PC-3 (cell line): Measurements from ENCODE around the gene SLC39A1. TPM values are rescaled to one million over a fixed set of nuclear protein-coding genes. Genes with fewer than 3 reads are reported as not detected.

Experiments used
- ATAC-seq: fragments of 200-7000 bp; cut with Tn5 transposase; 2 replicates; pipeline ENCODE4 v1.9.1; 2020; ENCODE audit warnings: mild to moderate bottlenecking, moderate library complexity
- BruUV-seq: library from RNA; stranded (reverse); fragments of 400-500 nt; replicated peaks from 2 replicates; lab custom pipeline; 2021; lab: Mats Ljungman, UMichigan
- CTCF ChIA-PET: fragments of 300-600 bp; sonication (Branson Sonifier 250); formaldehyde crosslinking; loops from one replicate; lab custom pipeline; 2022; ENCODE audit warnings: antibody characterized with exemption; lab: Charles Lee
- POLR2A ChIA-PET: fragments of 300-600 bp; sonication (Branson Sonifier 250); formaldehyde crosslinking; loops from one replicate; lab custom pipeline; 2022; ENCODE audit warnings: antibody characterized with exemption; ENCODE audit not compliant: unreplicated experiment; lab: Charles Lee
- DNase-seq: peaks from one replicate; pipeline ENCODE4 v3.0.0-alpha.2; 2015
- H2AFZ ChIP-seq: fragments of 300-600 bp; sonication (generic); 2 replicates; pipeline ENCODE4 v1.6.0; 2016; ENCODE audit warnings: antibody characterized with exemption, low read length
- H3F3A ChIP-seq: fragments of 300-600 bp; sonication (generic); one replicate; pipeline ENCODE4 v1.6.0; 2017; ENCODE audit warnings: antibody characterized with exemption, low read length, control low read depth, mild to moderate bottlenecking; ENCODE audit not compliant: unreplicated experiment
- H3K27ac ChIP-seq: fragments of 300-600 bp; sonication (generic); 2 replicates; pipeline ENCODE4 v1.5.1; 2016; ENCODE audit warnings: mild to moderate bottlenecking, low read length
- H3K27me3 ChIP-seq: fragments of 300-600 bp; sonication (generic); 2 replicates; pipeline ENCODE4 v1.6.1; 2016; ENCODE audit warnings: low read length, mixed read lengths
- H3K36me3 ChIP-seq: fragments of 300-600 bp; sonication (generic); 2 replicates; pipeline ENCODE4 v1.6.1; 2016; ENCODE audit warnings: low read depth, mixed run types, low read length, mixed read lengths
- H3K4me1 ChIP-seq: fragments of 300-600 bp; sonication (generic); 2 replicates; pipeline ENCODE4 v1.5.1; 2016; ENCODE audit warnings: low read length; ENCODE audit not compliant: insufficient read depth
- H3K4me2 ChIP-seq: fragments of 300-600 bp; sonication (generic); 2 replicates; pipeline ENCODE4 v1.6.0; 2016; ENCODE audit warnings: low read length
- H3K4me3 ChIP-seq: fragments of 300-600 bp; sonication (generic); 2 replicates; pipeline ENCODE4 v1.5.1; 2016; ENCODE audit warnings: mild to moderate bottlenecking, low read length, mixed read lengths
- H3K79me2 ChIP-seq: fragments of 300-600 bp; sonication (generic); 2 replicates; pipeline ENCODE4 v1.6.1; 2017; ENCODE audit warnings: low read length, mixed read lengths
- H3K9ac ChIP-seq: fragments of 300-600 bp; sonication (generic); 2 replicates; pipeline ENCODE4 v1.6.0; 2016; ENCODE audit warnings: mild to moderate bottlenecking, low read length
- H3K9me2 ChIP-seq: fragments of 300-600 bp; sonication (generic); replicated peaks from 2 replicates; pipeline ENCODE4 v1.6.1; 2016; ENCODE audit warnings: mixed run types, low read length, mixed read lengths
- H3K9me3 ChIP-seq: fragments of 300-600 bp; sonication (generic); 2 replicates; pipeline ENCODE4 v1.6.1; 2016; ENCODE audit warnings: low read length, mixed read lengths
- H4K20me1 ChIP-seq: fragments of 300-600 bp; sonication (generic); 2 replicates; pipeline ENCODE4 v1.6.1; 2016; ENCODE audit warnings: low read length, mixed read lengths
- EZH2 ChIP-seq: fragments of 300-600 bp; sonication (generic); IDR thresholded peaks from one replicate; pipeline ENCODE4 v1.6.1; 2017; ENCODE audit warnings: antibody characterized with exemption, mild to moderate bottlenecking, low read length; ENCODE audit not compliant: unreplicated experiment
- EZH2phosphoT487 ChIP-seq: fragments of 300-600 bp; sonication (generic); IDR thresholded peaks from 2 replicates; pipeline ENCODE4 v1.6.1; 2018; ENCODE audit warnings: mild to moderate bottlenecking, antibody characterized with exemption, low read length, borderline replicate concordance
- intact Hi-C: fragments of 100-400 bp; cut with micrococcal nuclease; formaldehyde crosslinking; loops from 2 replicates; pipeline ENCODE4 v1.9.0; 2023
- total RNA-seq: library from RNA; depleted of rRNA; stranded (reverse); fragments of >200 nt; gene quantifications from 2 replicates; pipeline ENCODE4 v1.2.3, GENCODE V29; 2014
- TF ChIP-seq, protein P1 (sequence below): fragments of 300-600 bp; sonication (generic); conservative IDR thresholded peaks from 2 replicates; pipeline ENCODE4 v1.5.1; 2017; ENCODE audit warnings: antibody characterized with exemption, low read depth, mild to moderate bottlenecking, low read length

SLC39A1 gene
- total RNA-seq, 1 experiment from 2014 or later, result 201 TPM

DNA sequence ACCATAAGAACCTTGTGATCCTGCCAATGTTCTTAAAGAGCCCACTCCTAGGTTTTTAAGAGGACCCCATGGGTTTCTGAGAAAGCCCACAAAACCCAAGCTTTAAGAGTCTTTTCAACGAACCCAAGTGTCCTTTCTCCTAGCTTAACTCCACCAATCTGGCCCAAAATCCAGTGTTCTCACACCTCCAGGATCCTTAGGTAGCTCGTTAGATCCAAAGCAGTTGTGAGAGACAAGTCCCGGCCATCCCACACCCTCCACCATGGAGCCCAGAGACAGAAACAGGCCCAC, 18.6 kb downstream of the SLC39A1 start:
- no peak overlapping the region for H3K9ac ChIP-seq
- no peak for TF ChIP-seq EZH2
- no peak for TF ChIP-seq EZH2phosphoT487
- TF ChIP-seq, protein P1, sequence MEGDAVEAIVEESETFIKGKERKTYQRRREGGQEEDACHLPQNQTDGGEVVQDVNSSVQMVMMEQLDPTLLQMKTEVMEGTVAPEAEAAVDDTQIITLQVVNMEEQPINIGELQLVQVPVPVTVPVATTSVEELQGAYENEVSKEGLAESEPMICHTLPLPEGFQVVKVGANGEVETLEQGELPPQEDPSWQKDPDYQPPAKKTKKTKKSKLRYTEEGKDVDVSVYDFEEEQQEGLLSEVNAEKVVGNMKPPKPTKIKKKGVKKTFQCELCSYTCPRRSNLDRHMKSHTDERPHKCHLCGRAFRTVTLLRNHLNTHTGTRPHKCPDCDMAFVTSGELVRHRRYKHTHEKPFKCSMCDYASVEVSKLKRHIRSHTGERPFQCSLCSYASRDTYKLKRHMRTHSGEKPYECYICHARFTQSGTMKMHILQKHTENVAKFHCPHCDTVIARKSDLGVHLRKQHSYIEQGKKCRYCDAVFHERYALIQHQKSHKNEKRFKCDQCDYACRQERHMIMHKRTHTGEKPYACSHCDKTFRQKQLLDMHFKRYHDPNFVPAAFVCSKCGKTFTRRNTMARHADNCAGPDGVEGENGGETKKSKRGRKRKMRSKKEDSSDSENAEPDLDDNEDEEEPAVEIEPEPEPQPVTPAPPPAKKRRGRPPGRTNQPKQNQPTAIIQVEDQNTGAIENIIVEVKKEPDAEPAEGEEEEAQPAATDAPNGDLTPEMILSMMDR, result no peak
- CTCF ChIA-PET, result no interaction called here
- POLR2A ChIA-PET, result no interaction called here
- no peaks in the 10 kb centered on the region for H3K9me3 ChIP-seq
- H3K79me2 ChIP-seq, result peaks cover 23% of the 10 kb centered on the region
- no peaks in the 10 kb centered on the region for H3K9me2 ChIP-seq
- BruUV-seq, result no TSS peak
- H3F3A ChIP-seq, result no peaks in the 10 kb centered on the region
- no peak overlapping the region for H3K27ac ChIP-seq
- intact Hi-C loops, result no loop called here
- H4K20me1 ChIP-seq, result no peaks in the 10 kb centered on the region
- H3K4me1 ChIP-seq, result peaks cover 13% of the 10 kb centered on the region
- peaks cover 7% of the 10 kb centered on the region; the same call in 1 of the 2 replicates for H3K36me3 ChIP-seq
- peak overlapping the region; percentile 96 for H3K4me2 ChIP-seq
- no peak for DNase-seq
- no peak for ATAC-seq
- no peaks in the 10 kb centered on the region for H3K27me3 ChIP-seq
- no peak overlapping the region for H2AFZ ChIP-seq
- peak overlapping the region; percentile 81; the same call in 1 of the 2 replicates for H3K4me3 ChIP-seq

DNA sequence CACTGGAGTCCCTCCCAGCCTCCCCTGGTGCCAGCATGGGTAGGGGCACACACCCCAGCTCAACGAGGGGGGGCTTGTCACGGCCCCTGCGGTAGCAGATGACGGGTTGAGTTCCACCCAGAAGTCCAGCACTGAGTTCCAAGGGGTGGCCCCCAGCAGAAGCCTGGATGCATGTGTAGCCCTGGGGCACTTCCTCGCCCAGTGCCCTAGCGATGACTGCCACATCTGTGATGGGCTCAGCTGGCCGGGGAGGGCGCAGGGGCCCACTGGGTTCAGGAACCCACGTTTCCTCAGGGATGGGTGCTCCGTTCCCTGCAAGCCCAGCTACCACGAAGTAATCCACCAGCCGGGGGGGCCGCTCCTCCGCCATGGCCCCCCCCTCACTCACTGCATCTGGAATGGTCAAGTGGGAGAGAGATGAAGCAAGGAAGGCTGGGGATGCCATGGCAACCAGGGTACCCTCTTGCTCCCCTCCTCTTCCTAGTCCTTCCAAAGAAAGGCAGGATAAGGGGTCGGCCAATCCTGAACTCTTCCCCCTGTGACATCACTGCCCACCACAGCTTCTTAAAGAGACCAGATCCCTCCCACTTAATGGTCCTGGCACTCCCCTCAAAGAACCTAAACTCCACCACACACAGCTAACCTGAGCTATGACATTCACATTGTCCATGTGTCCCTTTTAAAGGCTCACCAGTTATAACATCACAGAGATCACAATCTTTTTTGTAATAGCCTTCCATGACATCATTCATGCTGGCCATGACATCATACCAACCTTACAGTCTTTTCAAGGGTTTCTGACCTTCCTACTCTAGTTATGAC, 19.1 kb downstream of the SLC39A1 start:
- Histone ChIP-seq H3K27me3 (no peaks in the 10 kb centered on the region), H2AFZ (no peak overlapping the region), H3F3A (no peaks in the 10 kb centered on the region), H3K9me2 (no peaks in the 10 kb centered on the region), H3K79me2 (peaks cover 23% of the 10 kb centered on the region), H4K20me1 (no peaks in the 10 kb centered on the region), H3K4me1 (peaks cover 13% of the 10 kb centered on the region), H3K36me3 (peaks cover 6% of the 10 kb centered on the region; the same call in 1 of the 2 replicates), H3K4me3 (no peak overlapping the region; the same call in 1 of the 2 replicates), H3K9me3 (no peaks in the 10 kb centered on the region), H3K27ac (no peak overlapping the region), H3K9ac (no peak overlapping the region), H3K4me2 (no peak overlapping the region)
- TF ChIP-seq EZH2, result no peak
- no peak for TF ChIP-seq EZH2phosphoT487
- TF ChIP-seq, protein P1, result no peak
- BruUV-seq, result no TSS peak
- CTCF ChIA-PET, result no interaction called here
- intact Hi-C loops, result no loop called here
- POLR2A ChIA-PET, result no interaction called here
- DNase-seq (no peak), ATAC-seq (no peak)
